Stimulated activated CD4-positive, alpha-beta T cell treated with anti-CD3 and anti-CD28 coated beads, Interleukin-12 subunit alpha, Interleukin-12 subunit beta, amount 100 ng/mL, for 24 hours (primary cell): Measurements from ENCODE around the gene ENTPD6.
"Not testable (repeated sequence)": the region's sequence is repeated elsewhere in the genome, so short reads cannot be mapped to it uniquely, and the experiment has no call there.

ENCODE experiments used
- DNase-seq, 2 experiments: peaks; one replicate each; pipeline ENCODE4 v3.0.0-alpha.2; 2020; ENCODE audit warnings: low read depth in 2 of 2

ENTPD6 gene

DNA sequence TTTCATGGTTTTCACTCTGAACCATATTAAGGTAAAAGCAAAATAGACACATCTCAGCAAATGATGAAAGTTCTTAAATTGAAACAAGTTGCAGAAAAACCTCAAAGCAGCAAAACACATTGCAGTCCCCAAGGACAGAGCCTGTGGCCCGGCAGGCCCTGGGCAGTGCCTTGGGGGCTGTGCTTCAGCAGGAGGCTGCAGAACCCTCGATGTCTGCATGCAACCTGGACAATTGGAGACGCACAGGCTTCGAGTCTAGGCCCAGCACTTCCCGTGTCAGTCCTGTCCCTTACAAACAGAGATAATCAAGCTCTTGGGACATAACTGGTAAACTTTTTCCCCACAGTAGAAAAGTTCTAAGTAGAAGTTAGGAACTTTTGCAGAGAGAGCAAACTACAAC, 61.6 kb downstream of the ENTPD6 start:
- DNase-seq = no peak

DNA sequence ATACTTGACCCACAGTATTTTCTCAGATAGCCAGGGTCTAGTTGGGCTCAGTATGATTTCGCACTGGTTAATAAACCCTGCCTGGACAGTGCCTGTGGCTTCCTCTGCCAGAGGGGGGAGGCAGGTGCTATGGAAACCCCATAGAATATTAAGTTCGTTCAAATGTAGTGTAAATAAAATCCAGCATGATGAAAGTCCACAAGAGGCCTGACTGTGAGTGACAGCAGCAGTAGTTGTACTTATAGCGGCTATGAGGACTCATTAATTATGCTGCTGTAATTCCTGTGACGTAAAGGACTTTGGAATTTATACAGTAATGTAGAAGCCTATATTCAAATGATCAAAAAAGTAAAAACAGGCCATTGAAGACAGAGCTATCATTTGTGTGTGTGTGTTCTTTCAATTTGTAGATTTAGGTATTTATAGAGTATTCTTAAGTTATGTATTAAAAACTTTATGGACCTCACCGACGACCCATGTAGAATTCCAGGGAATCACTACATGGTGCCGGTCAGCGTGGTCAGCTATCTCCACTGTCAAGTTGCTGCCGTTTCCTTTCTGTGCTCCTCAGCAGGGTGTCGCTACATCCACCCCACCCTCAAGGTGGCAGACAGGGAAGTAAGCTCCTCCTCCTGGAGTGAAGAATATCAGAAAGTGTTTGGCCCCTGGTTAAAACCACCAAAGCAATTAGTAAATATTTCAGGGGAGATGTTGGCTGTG, 62.4 kb downstream of the ENTPD6 start:
- DNase-seq = no peak

DNA sequence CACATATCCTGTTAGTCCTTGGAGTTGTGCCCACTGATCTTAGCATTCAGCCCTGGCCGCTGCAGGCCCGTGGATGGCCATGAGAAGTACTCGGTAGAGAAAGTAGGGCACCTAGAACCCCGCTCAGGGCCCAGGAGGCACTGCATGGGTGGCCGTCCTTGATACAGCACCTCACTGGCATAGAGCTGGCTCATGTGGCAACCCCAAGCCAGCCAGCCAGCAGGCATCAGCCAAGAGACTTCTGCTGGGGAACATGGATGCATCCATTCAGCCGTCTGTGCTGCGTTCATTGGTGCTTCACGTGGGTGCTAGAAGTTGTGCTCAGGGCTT, 62.9 kb downstream of the ENTPD6 start:
- DNase-seq = no peak

DNA sequence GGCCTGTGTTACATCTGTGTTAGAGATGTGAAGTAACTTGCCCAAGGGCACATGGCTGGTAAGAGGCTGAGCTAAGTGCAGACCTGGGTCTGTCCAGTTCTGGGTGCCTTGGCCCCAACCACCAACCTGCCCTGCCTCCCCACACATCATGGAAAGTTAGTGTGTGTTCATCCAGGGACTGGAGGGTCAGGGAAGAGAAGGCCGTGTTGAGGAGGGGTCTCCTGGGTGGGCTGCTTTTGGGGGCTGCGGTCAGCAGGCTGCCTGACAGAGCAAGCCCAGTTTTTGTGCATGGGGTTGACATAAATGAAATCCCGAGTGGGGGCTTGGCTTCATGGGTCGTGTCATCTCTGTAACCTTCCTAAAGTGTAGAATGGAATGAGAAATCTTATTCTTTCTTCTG, 63.3 kb downstream of the ENTPD6 start:
- no peak for DNase-seq

DNA sequence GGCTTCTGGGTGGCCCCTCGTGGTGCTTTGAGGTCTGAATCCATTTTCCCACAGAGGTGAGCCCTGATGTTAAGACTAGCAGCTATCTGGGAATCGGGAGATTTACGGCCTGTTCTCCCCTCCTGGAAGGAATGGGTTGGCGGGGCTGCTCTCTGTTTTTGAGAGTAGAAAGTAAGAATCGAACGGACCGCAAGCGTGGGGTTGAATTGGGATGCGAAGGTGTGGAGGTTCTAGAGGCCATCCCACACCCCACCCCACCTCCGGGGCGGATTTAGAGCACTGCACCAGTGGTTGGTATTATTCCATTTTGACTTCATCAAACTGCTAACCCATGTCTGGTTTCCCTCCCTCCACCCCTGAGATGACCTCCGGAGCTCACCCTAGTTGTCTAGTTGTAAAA, 63.8 kb downstream of the ENTPD6 start:
- DNase-seq = no peak

DNA sequence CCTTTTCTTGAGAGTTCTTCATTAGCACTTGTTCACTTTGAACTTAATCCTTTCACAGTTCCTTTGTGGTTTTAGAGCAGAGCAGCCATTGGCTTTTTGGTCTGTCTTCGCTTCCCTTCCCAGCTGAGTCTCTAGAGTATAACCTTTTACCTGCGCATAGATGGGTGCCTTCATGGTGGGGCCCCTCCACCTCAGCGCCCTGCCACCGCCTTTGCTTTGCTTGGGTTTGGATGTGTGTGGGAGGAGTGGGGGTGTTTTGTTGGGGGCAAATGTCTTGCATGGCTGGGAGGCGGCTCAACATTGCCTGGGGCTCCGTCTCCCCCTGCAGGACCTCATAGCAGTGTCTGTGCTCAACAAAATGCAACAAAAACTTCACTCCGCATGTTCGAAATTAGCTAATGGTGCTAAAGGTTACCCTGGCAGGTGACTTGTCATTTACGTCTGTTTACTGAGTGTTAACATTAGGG, 64.3 kb downstream of the ENTPD6 start:
- DNase-seq = no peak

DNA sequence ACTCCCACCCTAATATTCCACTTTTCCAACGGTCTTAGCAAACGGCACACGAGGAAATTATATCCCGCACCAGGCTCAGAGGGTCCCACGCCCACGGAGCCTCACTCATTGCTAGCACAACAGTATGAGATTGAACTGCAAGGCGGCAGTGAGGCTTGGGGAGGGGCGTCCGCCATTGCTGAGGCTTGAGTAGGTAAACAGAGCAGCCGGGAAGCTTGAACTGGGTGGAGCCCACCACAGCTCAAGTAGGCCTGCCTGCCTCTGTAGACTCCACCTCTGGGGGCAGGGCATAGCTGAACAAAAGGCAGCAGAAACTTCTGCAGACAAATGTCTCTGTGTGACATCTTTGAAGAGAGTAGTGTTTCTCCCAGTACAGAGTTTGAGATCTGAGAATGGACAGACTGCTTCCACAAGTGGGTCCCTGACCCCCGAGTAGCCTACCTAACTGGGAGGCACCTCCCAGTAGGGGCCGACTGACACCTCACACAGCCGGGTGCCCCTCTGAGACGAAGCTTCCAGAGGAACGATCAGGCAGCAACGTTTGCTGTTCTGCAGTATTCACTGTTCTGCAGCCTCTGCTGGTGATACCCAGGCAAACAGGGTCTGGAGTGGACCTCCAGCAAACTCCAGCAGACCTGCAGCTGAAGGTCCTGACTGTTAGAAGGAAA, 65.4 kb downstream of the ENTPD6 start:
- DNase-seq = not testable (repeated sequence)

DNA sequence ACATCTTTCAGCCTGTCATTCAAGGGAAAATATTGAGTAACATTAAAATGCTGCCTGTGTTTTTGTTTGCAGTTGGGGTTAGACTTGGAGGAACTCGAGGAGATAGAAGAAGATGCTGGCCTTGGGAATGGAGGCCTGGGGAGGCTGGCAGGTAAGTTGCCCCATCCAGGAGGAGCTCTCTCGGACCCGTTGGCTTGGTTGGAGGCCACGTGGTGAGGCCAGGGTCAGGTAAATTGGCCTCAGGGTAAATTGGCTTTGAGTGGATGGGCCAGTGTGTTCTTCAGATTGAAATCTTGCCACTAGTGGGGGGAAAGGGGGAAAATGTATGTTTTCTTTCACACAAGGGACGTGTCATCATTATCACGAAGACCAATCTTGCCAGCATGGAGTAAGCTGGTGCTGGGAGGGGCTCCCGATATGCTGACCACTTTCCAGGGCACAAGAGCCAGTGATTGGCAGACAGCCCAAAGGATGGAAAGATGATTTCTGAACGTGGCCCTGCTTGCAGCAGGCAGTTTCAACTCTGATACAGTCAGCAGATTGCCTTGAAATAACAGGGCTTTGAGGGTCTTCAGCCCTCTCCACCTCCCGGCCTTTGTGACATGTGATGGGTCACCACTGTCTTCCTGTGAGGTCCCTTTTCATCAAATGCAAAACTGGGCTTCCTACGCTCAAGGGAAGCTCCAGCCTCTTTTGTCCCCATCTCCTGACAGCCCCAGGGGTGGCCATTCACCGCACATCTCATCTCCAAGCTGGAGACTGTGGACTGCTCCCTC, 73.7 kb downstream of the ENTPD6 start:
- DNase-seq = no peak

DNA sequence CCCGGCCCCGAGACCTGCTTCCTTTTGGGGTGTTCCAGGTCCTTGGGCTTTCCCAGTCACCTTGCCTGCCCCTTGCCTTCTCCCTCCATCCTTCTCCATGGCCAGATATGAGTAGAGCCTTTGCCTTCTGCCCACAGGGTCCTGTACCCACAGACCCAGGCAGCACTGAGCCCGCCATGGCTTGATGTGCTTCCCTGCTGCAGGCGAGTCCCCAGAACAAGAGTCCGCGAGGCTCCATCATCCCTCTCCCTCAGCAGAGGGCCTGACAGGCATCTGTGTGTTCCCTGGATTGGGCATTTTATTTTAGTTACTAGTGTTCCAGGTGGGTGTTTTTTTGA, 74.3 kb downstream of the ENTPD6 start:
- no peak for DNase-seq

DNA sequence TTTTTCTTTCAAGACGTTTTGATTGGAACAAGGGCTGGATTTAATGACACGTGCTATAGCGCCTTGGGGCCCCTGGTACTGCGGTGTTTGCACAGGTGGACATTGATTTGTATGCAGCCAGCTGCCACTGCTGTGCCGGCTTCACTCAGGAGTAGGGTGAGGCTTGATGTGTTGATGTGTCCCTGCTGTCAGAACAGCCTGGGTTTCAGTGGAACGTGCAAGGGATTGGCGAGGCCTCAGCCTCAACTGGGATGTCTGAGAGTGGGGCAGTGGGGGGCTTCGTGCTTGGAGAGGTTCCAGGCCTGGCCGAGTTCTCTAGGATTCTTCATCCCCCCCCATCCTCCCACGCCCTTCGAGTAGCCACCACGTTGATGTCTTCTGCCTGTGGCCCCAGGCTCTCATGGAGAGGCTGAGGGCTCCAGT, 75.3 kb downstream of the ENTPD6 start:
- no peak for DNase-seq

DNA sequence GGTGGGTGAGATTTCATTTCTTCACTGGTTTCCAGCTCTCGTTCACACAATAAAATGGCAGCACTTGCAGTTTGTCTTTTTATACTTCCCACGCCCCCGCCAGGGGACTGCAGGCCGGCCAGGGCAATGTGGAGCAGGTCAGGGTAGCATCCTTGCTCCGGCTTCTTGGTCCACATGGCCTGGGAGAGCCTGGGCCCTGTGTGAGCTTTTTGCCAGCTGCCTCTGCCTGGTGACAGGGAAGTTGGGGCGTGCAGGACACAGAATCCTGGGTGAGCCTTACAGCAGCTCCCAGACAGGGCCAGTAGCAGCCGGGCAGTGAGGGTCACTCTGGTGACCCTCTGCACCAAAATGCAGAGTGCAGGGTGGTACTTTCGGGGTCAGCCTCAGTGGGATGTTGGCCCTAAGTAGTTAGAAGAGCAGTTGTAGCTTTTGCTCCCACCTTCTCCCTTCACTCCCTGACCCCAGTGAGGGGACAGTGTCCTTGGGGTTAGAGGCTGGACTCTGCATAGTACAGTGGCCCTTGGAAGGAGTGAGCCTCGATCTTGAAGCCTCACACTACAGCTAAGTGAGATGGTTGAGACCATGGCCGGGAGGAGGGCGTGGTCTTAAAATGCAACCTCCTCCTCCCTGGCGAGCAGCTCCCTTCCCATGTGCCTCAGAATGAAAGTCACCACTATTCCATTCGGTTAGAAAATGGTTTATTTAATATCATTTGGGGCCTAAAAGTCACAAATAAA, 76.1 kb downstream of the ENTPD6 start:
- DNase-seq = no peak

DNA sequence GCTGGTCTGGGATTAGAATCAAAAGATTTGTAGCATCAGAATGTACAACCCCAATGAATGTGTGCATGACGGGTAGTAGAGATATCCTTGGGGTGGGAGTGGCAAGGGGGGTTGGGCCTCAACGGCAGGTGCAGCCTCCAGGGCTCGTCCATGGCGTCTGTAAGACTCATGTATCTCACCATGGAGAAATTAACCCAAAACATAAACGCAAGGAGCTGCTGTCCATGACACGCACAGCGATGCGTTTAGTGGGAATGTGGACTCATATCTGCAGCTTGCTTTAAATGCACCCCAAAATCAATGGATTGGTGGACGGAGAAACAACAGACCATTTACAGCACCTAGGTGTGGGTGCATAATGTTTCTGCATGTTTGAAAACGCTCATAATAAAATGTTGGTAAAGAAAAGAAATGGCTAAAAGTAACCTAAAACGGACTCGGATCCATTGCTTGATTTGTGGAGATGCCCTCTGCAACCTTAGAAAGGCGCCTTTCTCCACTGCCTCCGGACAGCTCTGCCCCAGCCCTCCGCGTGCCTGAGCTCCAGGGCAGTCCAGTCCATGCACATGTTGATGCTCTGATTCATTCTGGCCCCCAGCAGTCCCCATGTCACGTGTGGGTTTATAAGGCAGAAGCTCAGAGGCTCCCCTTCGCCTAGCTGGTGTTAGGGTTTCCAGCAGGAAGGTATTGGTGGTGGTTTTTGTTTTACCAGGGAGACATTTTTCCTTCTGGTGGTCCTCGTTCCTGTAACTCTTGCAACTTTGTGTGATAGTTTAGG, 76.9 kb downstream of the ENTPD6 start:
- DNase-seq = no peak

DNA sequence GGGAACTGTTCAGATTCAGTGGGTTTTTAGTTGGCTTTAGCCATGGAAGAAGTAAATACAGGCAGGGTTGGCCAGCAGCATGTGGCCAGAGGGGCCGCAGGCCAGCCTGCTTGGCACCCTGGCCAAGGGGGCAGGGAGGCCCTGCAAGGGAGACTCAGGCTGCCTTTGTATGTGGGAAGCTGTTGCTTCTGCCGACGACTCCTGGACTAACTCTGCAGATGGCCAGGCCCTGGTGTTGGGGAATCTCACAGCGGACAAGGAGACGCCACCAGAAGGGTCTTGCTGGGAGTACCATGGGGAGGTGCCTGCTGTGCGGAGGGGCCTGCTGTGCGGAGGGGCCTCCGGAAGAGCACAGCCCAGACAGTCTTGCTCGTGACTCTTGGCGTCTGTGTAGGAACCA, 77.5 kb downstream of the ENTPD6 start:
- DNase-seq = no peak

DNA sequence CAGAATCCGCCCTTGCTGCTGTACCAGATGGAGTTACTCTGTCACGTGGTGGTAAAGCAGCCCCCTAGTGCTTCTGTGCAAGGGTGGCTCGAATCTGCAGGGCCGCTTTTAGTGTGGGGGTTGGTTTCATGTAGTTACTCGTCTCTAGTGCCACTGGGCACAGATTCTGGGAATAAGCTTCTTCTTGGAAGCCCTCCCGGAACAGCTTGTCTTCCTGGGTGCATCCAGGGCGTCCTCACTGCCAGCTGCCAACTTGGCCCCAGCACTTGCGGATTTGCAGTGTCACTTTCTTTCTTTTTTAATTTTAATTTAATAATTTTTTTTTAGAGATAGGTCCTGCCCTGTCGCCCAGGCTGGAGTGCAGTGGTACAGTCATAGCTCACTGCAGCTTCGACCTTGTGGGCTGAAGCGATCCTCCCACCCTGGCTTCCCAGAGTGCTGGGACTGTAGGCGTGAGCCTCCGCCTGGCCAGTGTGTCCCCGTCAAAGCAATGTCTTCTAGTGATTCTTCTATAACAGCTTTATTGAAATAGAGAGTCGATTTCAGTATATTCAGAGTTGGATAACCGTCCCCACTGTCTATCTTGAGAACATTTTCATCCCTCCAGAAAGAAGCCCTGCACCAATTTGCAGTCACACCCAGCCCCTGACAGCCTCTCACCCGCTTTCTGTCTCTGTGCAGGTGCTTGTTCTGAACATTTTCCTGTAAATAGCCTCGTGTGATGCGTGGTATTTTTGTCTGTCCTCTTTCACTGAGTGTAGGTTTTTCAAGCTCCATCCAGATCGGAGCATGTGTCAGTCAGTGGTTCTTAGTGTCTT, 78.2 kb downstream of the ENTPD6 start:
- DNase-seq = no peak

DNA sequence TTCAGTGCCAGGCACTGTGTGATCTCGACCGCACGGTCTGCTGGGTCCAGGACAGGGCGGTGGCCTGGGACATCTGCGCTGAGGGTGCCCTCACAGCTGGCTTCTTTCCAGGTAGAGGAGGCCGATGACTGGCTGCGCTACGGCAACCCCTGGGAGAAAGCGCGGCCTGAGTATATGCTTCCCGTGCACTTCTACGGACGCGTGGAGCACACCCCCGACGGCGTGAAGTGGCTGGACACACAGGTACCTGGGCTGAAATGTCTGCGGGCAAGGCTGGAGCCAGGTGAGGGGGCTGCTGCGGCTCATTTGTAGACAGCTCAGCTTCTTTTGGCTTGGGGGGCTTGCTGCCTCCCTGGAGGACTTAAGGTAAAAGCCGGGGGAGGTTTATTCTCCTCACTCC, 79.0 kb downstream of the ENTPD6 start:
- DNase-seq = no peak

DNA sequence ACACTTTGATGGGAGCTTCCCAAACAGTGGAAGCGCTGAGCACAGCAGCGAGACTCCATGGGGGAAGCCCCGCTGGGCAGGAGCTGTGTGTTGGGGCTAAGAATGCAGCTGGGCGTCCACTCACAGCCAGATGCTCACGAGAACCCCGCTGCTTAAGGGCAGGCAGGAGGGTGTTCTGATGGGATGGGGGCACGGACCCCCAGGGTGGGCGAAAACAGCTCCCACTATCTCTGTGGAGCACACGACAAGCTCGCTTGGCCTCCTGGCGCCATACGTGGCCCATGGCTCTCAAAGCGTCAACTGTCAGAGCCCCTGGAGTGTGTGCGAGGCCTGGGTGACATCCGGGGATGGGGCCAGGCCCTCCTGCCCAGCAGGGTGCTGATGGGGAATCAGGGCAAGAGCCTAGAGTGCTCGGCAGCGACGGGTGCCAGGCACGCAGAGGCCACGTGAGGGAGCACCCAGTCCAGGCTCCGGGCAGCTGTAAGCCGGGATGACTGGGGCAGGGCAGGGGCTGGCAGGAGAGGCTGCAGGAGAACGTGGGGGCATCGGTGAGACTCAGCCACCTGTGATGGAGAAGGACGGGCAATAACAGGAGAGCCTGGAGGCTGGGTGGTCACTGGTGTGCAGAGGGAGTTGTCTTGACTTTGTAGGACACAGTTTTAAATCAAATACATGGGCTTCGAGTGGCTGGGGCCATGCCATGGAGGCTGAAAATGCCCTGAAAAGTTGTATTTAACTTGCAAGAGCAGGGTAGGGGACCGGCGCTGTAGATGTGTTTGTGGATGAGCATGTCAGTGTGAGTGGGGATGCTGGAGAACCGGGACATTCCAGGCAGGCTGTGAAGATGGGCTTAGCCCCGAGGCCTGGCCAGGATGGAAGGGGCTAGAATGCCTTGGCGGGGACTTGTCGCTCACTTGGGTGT, 79.6 kb downstream of the ENTPD6 start:
- no peak for DNase-seq

DNA sequence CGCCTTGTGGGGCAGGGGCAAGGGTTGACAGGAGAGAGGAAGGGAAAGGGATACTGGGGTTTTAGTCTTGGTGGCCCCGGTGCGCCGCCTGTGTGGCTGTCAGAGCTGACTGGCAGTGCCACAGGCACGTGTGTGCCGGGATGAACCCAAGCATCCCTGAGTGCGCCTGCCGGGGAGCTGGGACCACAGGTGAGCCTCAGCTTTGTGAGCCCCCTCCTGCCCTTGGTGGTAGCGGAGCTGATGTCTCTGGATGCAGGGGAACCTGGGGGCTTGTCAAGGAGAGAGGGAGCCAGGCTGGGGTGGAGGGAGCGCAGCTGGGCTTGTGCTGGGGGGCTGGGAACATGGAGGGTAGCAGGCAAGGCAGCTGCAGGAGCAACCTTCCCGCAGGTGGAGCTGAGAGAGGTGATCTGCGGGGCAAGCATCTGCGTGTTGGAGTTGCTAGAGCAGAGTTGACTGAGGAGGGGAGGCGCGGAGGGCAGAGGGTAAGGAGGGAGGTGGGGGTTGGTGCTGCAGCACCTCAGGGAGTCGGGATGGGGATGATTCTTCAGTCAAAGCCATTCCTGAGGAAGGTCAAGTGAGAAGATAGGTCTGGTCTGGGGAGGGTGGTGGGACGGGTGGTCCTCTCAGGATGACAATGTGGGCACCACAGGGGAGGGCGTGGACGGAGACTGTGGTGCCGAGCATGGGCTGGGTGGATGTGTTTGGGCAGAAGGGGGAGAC, 80.5 kb downstream of the ENTPD6 start:
- DNase-seq = no peak
